ENCODE data around the gene SAMSN1.

Gene SAMSN1

DNA sequence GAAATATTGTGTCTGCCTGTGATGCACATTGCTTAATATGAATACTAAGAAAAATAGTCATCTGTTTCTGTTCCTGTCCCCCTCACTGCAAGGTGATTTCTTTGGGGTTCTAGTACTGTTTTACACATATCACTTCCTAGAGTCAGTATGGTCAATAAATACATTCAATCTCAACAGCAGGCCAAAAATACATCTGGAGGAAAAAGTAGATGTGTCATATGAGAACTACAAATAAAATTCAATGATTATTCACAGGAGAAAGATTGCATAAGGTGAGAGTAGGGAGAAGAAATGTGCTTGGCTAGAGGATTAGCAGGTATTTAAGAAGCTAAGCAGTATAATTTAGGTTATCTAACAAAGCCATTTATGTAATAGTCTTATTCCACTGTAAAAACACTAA, 45.3 kb upstream of the SAMSN1 start:
- H3K4me3 ChIP-seq (replicated peaks in 1 of 2; ENCODE audit: low read depth in 2 of 2, low read length in 2 of 2) = no peak overlapping the region
- DNase-seq (ENCODE audit: low read depth in 2 of 2) = peak in 1 of 2 donors; percentile 67
- TF ChIP-seq CTCF (IDR thresholded peaks at IDR 0.05; ENCODE audit: low read depth, low read length) = no peak

GRCh38 chr21:14589855-14590563, 43.9 kb upstream of the SAMSN1 start:
- TF ChIP-seq CTCF (IDR thresholded peaks at IDR 0.05; ENCODE audit: low read depth, low read length) = no peak
- no peak for DNase-seq (ENCODE audit: low read depth in 2 of 2)

GRCh38 chr21:14587266-14587665, 41.2 kb upstream of the SAMSN1 start:
- H3K4me3 ChIP-seq (replicated peaks in 1 of 2; ENCODE audit: low read depth in 2 of 2, low read length in 2 of 2) = no peak overlapping the region
- no peak for TF ChIP-seq CTCF (IDR thresholded peaks at IDR 0.05; ENCODE audit: low read depth, low read length)
- DNase-seq (ENCODE audit: low read depth in 2 of 2) = no peak

More at GRCh38 chr21:14589855-14590563, 43.9 kb upstream of the SAMSN1 start:
- no peak overlapping the region for H3K4me3 ChIP-seq (replicated peaks in 1 of 2; ENCODE audit: low read depth in 2 of 2, low read length in 2 of 2)

- no peak for DNase-seq (ENCODE audit: low read depth in 2 of 2)
- TF ChIP-seq CTCF (IDR thresholded peaks at IDR 0.05; ENCODE audit: low read depth, low read length) = no peak
- no peak overlapping the region for H3K4me3 ChIP-seq (replicated peaks in 1 of 2; ENCODE audit: low read depth in 2 of 2, low read length in 2 of 2)
These were observed 39.0 kb upstream of the SAMSN1 start for GRCh38 chr21:14585122-14585521.

DNA sequence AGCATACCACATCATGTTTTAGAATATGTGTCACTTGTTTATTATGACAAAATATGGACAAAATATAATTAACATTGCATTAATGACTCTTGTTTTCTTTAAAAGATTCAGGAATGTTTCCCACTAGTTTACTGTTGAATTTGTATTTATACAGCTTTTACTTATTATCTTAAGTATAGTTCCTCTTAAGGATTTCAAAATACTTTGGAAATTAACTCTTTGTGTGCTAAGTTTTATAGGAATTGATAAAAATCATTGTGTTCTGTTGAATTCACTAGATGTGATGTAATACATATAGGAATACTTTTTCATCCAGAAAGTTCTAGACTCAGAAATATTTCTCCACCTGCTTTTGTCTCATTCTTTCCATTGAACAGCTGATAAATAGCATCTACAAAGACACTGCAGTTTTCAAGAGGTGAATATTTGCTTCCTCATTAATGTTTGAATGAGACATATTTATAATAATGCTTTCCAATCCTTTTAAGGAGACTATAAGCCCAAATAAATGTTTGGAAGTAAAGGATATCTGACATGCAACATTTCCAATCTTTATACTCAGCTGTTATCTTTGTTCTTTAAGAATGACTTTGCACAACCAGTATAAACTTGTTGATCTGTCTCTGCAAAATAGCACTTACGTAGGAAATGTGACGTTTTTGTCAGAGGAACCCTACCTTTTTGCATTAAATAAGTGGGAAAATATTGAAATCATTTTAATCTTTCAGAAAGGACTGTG, 38.4 kb upstream of the SAMSN1 start:
- DNase-seq (ENCODE audit: low read depth in 2 of 2) = no peak
- no peak overlapping the region for H3K4me3 ChIP-seq (replicated peaks in 1 of 2; ENCODE audit: low read depth in 2 of 2, low read length in 2 of 2)

GRCh38 chr21:14583629-14584255, 37.6 kb upstream of the SAMSN1 start:
- no peak for TF ChIP-seq CTCF (IDR thresholded peaks at IDR 0.05; ENCODE audit: low read depth, low read length)
- no peak overlapping the region for H3K4me3 ChIP-seq (replicated peaks in 1 of 2; ENCODE audit: low read depth in 2 of 2, low read length in 2 of 2)
- DNase-seq (ENCODE audit: low read depth in 2 of 2) = no peak

More for the DNA sequence above, 38.4 kb upstream of the SAMSN1 start:
- no peak for TF ChIP-seq CTCF (IDR thresholded peaks at IDR 0.05; ENCODE audit: low read depth, low read length)
